Activated T-helper 2 cell treated with anti-CD3 and anti-CD28 coated beads, Interferon-gamma antibody, Interleukin-2, Interleukin-4, amounts not matched to agents 10 μg/mL and 5 μg/mL and 100 μg/mL, durations not matched to agents 14 hours and 24 hours and 36 hours (primary cell): ENCODE measurements around the gene BOK. TPM values are rescaled to one million over a fixed set of nuclear protein-coding genes. Genes with fewer than 3 reads are reported as not detected.

Experiments
- DNase-seq: peaks from one replicate; pipeline ENCODE4 v3.0.0; 2021; ENCODE audit warnings: low spot score
- H3K27ac Mint-ChIP-seq: one replicate; pipeline ENCODE4 v1.8.0; 2021; ENCODE audit warnings: mixed read lengths
- H3K27me3 Mint-ChIP-seq: one replicate; pipeline ENCODE4 v1.8.0; 2021; ENCODE audit warnings: low read depth, mixed read lengths
- H3K36me3 Mint-ChIP-seq: one replicate; pipeline ENCODE4 v1.8.0; 2021; ENCODE audit warnings: low read depth, mixed read lengths
- H3K4me1 Mint-ChIP-seq: one replicate; pipeline ENCODE4 v1.8.0; 2021; ENCODE audit warnings: low read depth, mixed read lengths
- H3K4me3 Mint-ChIP-seq: one replicate; pipeline ENCODE4 v1.8.0; 2021; ENCODE audit warnings: low read depth, mild to moderate bottlenecking, moderate library complexity, mixed read lengths
- H3K9me3 Mint-ChIP-seq: one replicate; pipeline ENCODE4 v1.8.0; 2021; ENCODE audit warnings: mixed read lengths
- intact Hi-C: fragments of 100-400 bp; cut with micrococcal nuclease; formaldehyde crosslinking; loops from one replicate; pipeline ENCODE4 v1.15.1; 2023
- total RNA-seq: library from RNA; stranded (reverse); gene quantifications from 2 replicates; pipeline ENCODE4 v1.2.3, GENCODE V29; 2022

BOK gene
- total RNA-seq, 1 donor from 2014 or later: 0.27 TPM

DNA sequence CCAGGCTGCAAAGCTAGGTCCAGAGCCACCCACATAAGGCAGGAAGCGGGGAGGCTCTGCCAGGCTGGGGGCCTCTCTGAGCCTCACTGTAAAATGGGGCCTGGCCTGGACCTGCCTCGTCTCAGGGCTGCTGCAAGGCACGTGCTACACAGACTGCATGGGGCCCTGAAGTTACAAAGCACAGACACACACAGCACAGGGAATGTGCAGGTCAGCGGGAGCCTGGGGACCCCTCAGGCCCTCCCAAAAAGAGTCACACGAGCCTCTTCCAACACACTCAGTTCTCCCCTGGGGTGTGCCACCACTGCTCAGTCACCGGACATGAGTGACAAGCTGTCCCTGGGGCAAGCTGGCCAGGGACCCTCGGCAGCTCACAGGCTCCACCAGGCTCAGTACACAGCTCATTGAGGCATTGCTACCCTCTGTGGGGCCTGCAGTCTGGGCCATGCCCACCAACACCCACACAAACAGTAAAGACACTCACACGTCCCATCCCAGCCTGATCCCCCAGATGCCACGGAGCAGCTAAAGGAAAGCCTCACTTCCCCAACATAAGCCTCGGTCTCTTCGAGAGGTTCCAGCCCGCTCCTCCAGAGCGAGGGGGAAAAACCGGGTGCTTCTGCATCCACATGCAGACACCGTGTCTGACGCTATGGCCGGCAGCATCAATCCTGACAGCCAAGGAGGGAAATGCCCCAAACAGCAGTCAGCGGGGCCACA is 33.7 kb downstream of the BOK start:
- H3K27ac Mint-ChIP-seq: no peak overlapping the region
- peaks cover 2% of the 10 kb centered on the region for H3K9me3 Mint-ChIP-seq
- intact Hi-C loops: no loop called here
- no peak overlapping the region for H3K4me3 Mint-ChIP-seq
- no peak for DNase-seq
- no peaks in the 10 kb centered on the region for H3K27me3 Mint-ChIP-seq
- H3K36me3 Mint-ChIP-seq: peaks cover 9% of the 10 kb centered on the region
- H3K4me1 Mint-ChIP-seq: no peaks in the 10 kb centered on the region

DNA sequence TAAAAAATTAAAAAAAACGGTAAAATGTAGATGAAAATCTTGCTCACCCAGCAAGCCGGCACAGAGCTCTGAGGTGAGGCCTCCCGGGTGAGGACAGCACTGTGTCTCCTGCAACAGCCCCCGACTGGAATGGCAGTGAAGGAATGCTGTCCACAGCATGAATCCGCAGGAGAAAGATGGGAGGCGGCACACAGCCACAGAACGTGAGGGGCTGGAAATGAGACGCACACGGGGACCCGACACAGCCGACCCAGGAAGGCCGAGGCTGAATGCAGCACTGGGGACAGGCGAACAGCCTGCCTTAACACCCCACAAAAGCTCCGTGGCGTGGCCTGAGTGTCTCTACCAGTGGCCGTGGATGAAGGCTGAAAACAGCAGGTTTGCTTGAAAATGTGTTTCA is 34.7 kb downstream of the BOK start:
- no peaks in the 10 kb centered on the region for H3K4me1 Mint-ChIP-seq
- no peak for DNase-seq

GRCh38 chr2:241595600-241596140 is 37.1 kb downstream of the BOK start:
- no peak overlapping the region for H3K27ac Mint-ChIP-seq
- intact Hi-C loops: no loop called here
- no peaks in the 10 kb centered on the region for H3K9me3 Mint-ChIP-seq
- no peak for DNase-seq
- no peaks in the 10 kb centered on the region for H3K4me1 Mint-ChIP-seq
- H3K4me3 Mint-ChIP-seq: no peak overlapping the region
- peaks cover 37% of the 10 kb centered on the region for H3K36me3 Mint-ChIP-seq
- no peaks in the 10 kb centered on the region for H3K27me3 Mint-ChIP-seq

More for the DNA sequence above, 34.7 kb downstream of the BOK start:
- Mint-ChIP-seq H3K27ac (no peak overlapping the region), H3K9me3 (no peaks in the 10 kb centered on the region), H3K36me3 (peaks cover 18% of the 10 kb centered on the region), H3K4me3 (no peak overlapping the region), H3K27me3 (no peaks in the 10 kb centered on the region)
- intact Hi-C loops: no loop called here

GRCh38 chr2:241597561-241597960 is 39.0 kb downstream of the BOK start:
- Mint-ChIP-seq H3K36me3 (peaks cover 47% of the 10 kb centered on the region), H3K27me3 (no peaks in the 10 kb centered on the region), H3K27ac (no peak overlapping the region), H3K4me1 (no peaks in the 10 kb centered on the region), H3K4me3 (no peak overlapping the region), H3K9me3 (no peaks in the 10 kb centered on the region)
- intact Hi-C loops: no loop called here
- DNase-seq: no peak

- intact Hi-C loops: no loop called here
- H3K4me3 Mint-ChIP-seq: no peak overlapping the region
- DNase-seq: no peak
- no peaks in the 10 kb centered on the region for H3K4me1 Mint-ChIP-seq
- H3K36me3 Mint-ChIP-seq: peaks cover 47% of the 10 kb centered on the region
- H3K9me3 Mint-ChIP-seq: no peaks in the 10 kb centered on the region
- no peaks in the 10 kb centered on the region for H3K27me3 Mint-ChIP-seq
- no peak overlapping the region for H3K27ac Mint-ChIP-seq
These were observed 39.5 kb downstream of the BOK start for GRCh38 chr2:241598061-241598460.

DNA sequence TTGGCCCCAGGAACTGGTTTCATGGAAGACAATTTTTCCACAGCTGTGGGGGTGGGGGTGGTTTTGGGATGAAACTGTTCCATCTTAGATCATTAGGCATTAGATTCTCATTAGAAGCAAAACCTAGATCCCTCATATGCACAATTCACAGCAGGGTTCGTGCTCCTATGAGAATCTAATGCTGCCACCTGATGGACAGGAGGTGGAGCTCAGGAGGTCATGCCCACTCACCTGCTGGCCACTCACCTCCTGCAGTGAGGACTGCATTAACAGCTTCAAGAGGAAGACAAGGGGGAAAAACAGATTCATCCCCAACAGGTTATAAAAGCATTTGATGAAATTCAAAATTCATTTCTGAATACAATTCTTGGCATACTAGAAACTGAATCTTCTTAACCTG is 39.9 kb downstream of the BOK start:
- H3K27ac Mint-ChIP-seq: no peak overlapping the region
- no peaks in the 10 kb centered on the region for H3K27me3 Mint-ChIP-seq
- no peak for DNase-seq
- H3K4me1 Mint-ChIP-seq: no peaks in the 10 kb centered on the region
- no peaks in the 10 kb centered on the region for H3K9me3 Mint-ChIP-seq
- intact Hi-C loops: no loop called here
- no peak overlapping the region for H3K4me3 Mint-ChIP-seq
- H3K36me3 Mint-ChIP-seq: peaks cover 49% of the 10 kb centered on the region

GRCh38 chr2:241599615-241600014 is 41.1 kb downstream of the BOK start:
- intact Hi-C loops: no loop called here
- H3K27ac Mint-ChIP-seq: no peak overlapping the region
- no peak for DNase-seq
- H3K27me3 Mint-ChIP-seq: no peaks in the 10 kb centered on the region
- H3K4me3 Mint-ChIP-seq: no peak overlapping the region
- no peaks in the 10 kb centered on the region for H3K4me1 Mint-ChIP-seq
- H3K36me3 Mint-ChIP-seq: peaks cover 48% of the 10 kb centered on the region
- H3K9me3 Mint-ChIP-seq: no peaks in the 10 kb centered on the region

DNA sequence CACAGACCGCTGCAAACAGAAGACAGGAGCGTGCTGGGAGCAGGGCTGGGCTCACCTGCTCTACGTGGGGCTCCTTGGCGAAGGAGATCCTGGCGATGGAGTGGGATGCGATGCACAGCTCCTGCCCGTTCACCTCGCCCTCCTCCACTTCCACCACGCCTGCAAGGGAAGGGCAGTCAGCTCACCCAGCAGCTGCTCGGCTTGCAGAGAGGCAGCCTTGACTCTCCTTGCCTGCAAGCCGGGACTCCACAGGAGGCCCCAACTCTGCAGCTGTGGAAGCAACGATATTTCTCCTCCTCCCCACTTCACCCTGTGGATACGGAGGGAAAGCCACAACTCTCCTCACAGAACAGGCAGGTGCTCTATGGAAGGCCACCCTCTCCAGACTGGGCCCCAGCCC is 43.3 kb downstream of the BOK start:
- intact Hi-C loops: no loop called here
- Mint-ChIP-seq H3K9me3 (no peaks in the 10 kb centered on the region), H3K4me1 (no peaks in the 10 kb centered on the region), H3K27me3 (no peaks in the 10 kb centered on the region), H3K4me3 (no peak overlapping the region), H3K27ac (no peak overlapping the region), H3K36me3 (peaks cover 50% of the 10 kb centered on the region)
- DNase-seq: no peak

DNA sequence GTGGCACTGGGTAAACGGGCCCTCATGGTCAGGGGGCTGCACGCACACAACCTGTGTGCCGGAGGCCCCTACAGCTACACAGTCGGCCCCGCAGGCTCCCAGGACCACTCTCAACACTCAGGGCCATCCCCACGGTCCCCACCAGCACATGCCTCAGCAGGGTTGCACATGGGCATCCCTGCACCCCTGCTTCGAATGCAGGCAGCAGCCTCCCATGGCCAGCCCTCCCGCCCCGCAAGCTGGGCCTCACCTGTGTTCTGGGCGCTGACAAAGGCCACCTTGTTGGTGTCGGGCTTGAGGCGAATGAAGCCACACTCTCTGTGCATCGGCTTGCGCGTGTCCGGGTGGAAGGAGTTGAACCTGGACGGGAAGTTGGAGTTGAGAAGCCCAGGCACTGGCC is 44.2 kb downstream of the BOK start:
- H3K36me3 Mint-ChIP-seq: peaks cover 45% of the 10 kb centered on the region
- H3K27ac Mint-ChIP-seq: no peak overlapping the region
- intact Hi-C loops: no loop called here
- H3K4me3 Mint-ChIP-seq: no peak overlapping the region
- H3K9me3 Mint-ChIP-seq: no peaks in the 10 kb centered on the region
- no peaks in the 10 kb centered on the region for H3K4me1 Mint-ChIP-seq
- no peaks in the 10 kb centered on the region for H3K27me3 Mint-ChIP-seq
- DNase-seq: no peak

- Mint-ChIP-seq H3K36me3 (peaks cover 44% of the 10 kb centered on the region), H3K4me3 (no peak overlapping the region), H3K27ac (no peak overlapping the region), H3K4me1 (peaks cover 4% of the 10 kb centered on the region), H3K27me3 (no peaks in the 10 kb centered on the region), H3K9me3 (no peaks in the 10 kb centered on the region)
- no peak for DNase-seq
- intact Hi-C loops: no loop called here
These were observed 45.1 kb downstream of the BOK start for GRCh38 chr2:241603686-241604085.

DNA sequence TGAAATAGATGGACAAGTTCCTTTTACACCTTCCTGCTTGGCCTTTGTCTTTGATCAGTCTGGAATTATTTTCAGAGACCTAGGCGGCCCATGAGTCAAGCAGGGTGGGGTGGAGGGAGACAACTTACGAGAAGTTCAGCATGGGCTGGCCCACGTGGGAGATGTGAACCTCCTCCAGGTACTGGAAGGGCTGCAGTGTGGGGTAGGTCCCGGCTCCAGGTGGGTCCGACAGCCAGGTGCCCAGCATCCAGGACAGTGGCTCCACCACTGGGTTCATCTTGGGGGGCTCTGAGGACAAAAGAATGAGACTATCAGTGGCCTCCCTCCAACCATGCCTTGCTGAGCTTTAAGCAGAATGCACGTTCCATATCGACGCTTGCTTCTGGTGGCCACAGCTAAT is 47.6 kb downstream of the BOK start:
- DNase-seq: no peak
- H3K27me3 Mint-ChIP-seq: no peaks in the 10 kb centered on the region
- intact Hi-C loops: no loop called here
- no peaks in the 10 kb centered on the region for H3K9me3 Mint-ChIP-seq
- no peak overlapping the region for H3K27ac Mint-ChIP-seq
- peaks cover 30% of the 10 kb centered on the region for H3K36me3 Mint-ChIP-seq
- H3K4me3 Mint-ChIP-seq: no peak overlapping the region
- peaks cover 13% of the 10 kb centered on the region for H3K4me1 Mint-ChIP-seq

DNA sequence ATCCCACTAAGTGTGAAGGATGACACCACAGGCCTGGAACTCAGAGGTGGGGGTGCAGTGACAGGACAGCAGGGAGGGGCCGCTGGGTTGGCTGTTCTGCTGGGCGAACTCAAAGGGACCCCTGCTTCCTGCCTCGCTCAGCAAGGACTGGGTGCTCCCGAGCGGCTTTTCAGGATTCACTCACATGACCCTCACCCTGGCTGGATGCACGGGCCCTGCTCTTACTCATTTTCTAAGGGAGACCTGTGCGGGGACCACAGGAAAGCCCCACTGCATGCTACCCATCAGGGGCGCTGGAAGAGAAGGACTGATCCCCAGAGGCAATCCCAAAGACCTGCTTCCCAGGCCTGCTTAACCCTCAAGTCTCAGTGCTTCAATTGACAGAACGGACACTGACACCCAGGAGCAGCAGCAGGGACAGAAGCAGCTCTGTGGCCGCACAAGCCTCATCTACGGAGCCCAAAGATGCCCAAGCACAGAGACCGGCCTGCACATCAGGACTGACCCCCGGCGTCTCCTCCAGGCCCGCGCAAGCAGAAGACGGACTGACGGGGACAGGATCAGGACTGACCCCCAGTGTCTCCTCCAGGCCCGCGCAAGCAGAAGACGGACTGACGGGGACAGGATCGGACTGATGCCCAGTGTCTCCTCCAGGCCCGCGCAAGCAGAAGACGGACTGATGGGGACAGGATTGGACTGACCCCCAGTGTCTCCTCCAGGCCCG is 48.8 kb downstream of the BOK start:
- no peak for DNase-seq
- Mint-ChIP-seq H3K4me3 (no peak overlapping the region), H3K36me3 (peaks cover 27% of the 10 kb centered on the region), H3K4me1 (peaks cover 17% of the 10 kb centered on the region), H3K27ac (no peak overlapping the region), H3K9me3 (no peaks in the 10 kb centered on the region), H3K27me3 (no peaks in the 10 kb centered on the region)
- intact Hi-C loops: no loop called here

DNA sequence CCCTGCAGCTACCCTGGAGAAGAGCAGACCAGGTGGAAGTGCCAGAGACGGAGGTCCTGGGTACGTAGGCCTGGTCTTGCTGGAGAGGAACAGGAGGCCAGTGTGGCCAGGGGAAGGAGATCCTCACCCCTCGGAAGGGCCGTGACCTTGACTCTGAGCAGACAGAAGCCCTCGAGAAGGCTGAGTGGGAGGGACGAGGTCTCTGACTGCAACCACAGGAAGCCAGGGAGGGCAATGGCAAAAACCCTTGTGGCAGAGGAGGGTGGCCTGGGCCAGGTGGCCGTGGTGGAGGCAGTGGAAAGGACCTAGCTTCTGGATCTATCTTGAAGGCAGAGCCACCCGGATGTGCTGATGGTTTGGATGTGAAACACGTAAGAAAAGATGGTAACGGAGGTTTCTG is 50.3 kb downstream of the BOK start:
- intact Hi-C loops: no loop called here
- DNase-seq: no peak
- peaks cover 22% of the 10 kb centered on the region for H3K36me3 Mint-ChIP-seq
- H3K9me3 Mint-ChIP-seq: no peaks in the 10 kb centered on the region
- peaks cover 17% of the 10 kb centered on the region for H3K4me1 Mint-ChIP-seq
- H3K4me3 Mint-ChIP-seq: peak overlapping the region; percentile 60
- no peaks in the 10 kb centered on the region for H3K27me3 Mint-ChIP-seq
- peak overlapping the region; percentile 18 for H3K27ac Mint-ChIP-seq
